IPS-18a (cell line): ENCODE data around the gene PGLYRP2.

Experiments
- H3K27ac ChIP-seq: one replicate; pipeline ENCODE4 v1.5.1; 2013; ENCODE audit warnings: low read length
- H3K27me3 ChIP-seq: one replicate; pipeline ENCODE4 v1.6.1; 2013; ENCODE audit warnings: mild to moderate bottlenecking, low read length; ENCODE audit not compliant: control insufficient read depth, insufficient read depth
- H3K36me3 ChIP-seq: one replicate; pipeline ENCODE4 v1.6.1; 2013; ENCODE audit warnings: low read depth, low read length; ENCODE audit not compliant: control insufficient read depth
- H3K4me1 ChIP-seq: one replicate; pipeline ENCODE4 v1.6.1; 2013; ENCODE audit warnings: low read depth, low read length; ENCODE audit not compliant: control insufficient read depth
- H3K4me3 ChIP-seq: one replicate; pipeline ENCODE4 v1.5.1; 2013; ENCODE audit warnings: low read length
- H3K9ac ChIP-seq: one replicate; pipeline ENCODE4 v1.6.1; 2013; ENCODE audit warnings: mild to moderate bottlenecking, low read length, moderate library complexity
- H3K9me3 ChIP-seq: one replicate; pipeline ENCODE4 v1.6.1; 2013; ENCODE audit warnings: low read depth, low read length; ENCODE audit not compliant: control insufficient read depth

PGLYRP2 gene

DNA sequence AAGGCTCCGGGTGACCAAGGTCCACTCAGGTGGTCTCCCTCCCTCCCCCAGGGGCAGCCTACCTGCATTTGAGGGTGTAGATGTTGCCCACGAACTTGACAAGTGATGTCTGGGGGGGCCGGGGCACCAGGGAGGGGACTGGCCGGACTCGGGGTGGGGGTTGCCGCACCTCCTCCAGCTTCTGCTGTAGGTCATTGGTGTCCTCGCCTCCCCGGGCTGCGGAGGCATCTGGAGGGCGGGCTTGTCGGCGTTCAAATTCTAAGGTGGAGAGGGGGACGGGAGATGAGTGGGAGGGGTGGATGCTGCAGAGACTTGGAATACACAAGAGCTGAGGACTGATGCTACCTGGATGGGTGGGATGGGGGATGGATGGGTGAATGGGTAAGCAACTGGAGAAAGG, 55.2 kb downstream of the PGLYRP2 start:
- Histone ChIP-seq H3K9ac (no peak overlapping the region), H3K27ac (no peak overlapping the region), H3K36me3 (peaks cover 26% of the 10 kb centered on the region), H3K4me3 (no peak overlapping the region), H3K4me1 (peaks cover 4% of the 10 kb centered on the region), H3K9me3 (no peaks in the 10 kb centered on the region), H3K27me3 (no peaks in the 10 kb centered on the region)

DNA sequence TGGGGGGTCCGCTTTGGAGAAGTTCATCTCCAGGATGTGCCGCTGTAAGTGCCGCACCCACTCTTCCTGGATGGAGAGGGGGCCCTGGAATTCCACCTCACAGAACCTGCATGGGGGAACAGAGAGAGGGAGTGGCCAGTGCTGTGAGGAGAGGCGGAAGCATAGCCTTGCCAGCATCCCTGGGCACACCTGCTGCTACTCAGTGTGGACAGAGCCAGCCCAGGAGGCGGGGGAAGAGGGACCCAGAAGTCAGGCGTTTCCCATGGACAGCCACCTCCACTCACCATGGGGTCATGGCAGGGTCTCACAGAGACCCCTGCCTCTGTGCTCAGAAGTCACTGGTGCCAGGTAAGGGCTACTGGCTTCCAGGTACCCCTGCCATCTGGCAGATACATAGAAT, 56.2 kb downstream of the PGLYRP2 start:
- Histone ChIP-seq H3K27ac (no peak overlapping the region), H3K9me3 (no peaks in the 10 kb centered on the region), H3K36me3 (peaks cover 26% of the 10 kb centered on the region), H3K27me3 (no peaks in the 10 kb centered on the region), H3K9ac (no peak overlapping the region), H3K4me3 (no peak overlapping the region), H3K4me1 (peaks cover 4% of the 10 kb centered on the region)

DNA sequence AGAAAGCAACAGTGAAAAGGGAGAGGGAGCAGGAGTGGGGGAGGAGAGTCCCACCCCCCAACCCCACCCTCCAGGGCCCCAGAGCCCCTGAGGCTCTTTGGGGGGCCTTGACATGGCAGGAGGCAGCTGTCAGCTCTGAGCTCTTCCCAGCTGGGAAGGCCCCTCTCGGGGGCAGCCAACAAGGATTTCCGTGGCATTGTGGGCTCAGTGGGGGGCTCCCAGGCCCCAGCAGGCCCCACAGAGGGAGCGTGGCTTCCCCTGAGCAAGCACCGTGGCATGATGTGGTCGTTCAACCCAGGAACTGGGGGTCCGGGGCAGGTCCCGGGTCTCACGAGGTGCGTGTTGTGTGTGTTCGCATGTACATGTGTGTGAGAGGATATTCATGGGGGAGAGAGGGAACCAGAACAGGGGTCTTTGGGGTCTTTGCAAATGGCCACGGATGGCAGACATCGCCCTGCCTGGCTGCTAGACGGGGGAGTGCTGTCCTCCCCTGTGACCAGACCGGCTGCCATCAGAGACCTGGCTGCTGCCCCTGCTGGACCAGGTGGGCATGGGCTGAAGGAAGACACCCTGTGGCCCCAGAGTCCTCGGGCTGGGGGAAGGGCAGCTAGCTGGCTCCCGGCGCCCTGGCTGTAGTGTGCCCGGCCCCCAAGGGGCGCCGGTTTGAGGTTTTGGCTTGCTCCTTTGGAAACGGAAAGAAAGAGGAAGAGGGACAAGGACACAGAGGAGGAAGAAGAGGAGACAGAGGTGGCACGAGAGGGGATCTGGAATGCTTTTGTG, 56.8 kb downstream of the PGLYRP2 start:
- Histone ChIP-seq H3K36me3 (peaks cover 26% of the 10 kb centered on the region), H3K27ac (no peak overlapping the region), H3K4me1 (peaks cover 5% of the 10 kb centered on the region), H3K9ac (no peak overlapping the region), H3K4me3 (no peak overlapping the region), H3K9me3 (no peaks in the 10 kb centered on the region), H3K27me3 (no peaks in the 10 kb centered on the region)

DNA sequence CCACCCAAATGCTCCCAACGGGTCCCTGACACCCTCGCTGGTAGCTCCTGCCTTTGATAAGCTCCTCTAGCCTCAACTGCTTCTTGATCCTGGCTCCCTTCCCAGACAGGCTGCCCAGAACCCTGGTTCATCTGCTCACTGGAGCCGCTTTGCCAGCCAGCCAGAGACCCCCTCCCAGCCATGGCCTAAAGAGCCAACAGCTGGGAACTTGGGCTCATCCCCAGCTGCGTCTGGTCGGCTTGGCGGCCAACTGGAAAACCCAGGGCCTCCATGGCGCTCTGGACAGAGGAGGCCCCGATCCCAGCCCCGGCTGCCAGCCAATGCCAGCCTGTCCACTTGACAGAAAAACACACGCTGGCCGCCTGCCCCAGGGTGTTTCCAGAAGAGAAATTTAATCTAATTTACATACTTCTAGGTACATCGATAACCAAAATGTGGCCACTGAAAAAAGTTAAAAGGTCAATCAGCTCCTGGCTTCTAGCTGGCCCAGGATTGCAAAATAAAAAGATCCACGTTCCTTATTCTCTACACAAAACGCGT, 57.5 kb downstream of the PGLYRP2 start:
- Histone ChIP-seq H3K27me3 (no peaks in the 10 kb centered on the region), H3K9ac (no peak overlapping the region), H3K27ac (no peak overlapping the region), H3K4me1 (peaks cover 10% of the 10 kb centered on the region), H3K36me3 (peaks cover 20% of the 10 kb centered on the region), H3K9me3 (no peaks in the 10 kb centered on the region), H3K4me3 (no peak overlapping the region)

DNA sequence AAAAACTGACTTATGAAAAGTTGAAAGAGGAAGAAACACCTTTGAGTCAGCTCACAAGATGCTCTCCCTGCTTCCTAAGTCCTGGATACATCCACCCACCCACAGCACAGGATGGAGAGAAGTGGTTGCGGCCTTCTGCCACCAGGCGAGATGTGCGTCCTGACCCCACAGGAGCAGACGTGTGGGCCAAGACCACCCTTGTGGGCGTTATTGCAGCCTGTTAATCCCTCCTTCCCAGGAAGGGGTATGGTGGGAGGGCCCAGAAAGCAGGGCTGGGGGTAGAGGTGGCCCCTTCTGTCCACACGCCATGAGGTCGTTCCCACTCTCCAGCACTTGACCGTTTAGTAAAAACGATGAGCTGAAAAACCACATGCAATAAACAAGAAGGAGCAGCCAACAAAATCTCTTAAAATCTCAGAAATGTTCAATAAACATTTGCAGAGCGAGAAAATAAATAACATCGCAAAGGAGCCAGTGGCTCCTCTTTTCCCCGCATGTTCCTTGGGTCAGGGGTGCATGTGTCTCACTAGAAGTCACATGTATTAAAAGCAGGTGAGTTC, 58.1 kb downstream of the PGLYRP2 start:
- peaks cover 10% of the 10 kb centered on the region for H3K4me1 ChIP-seq
- H3K36me3 ChIP-seq = peaks cover 19% of the 10 kb centered on the region
- no peak overlapping the region for H3K4me3 ChIP-seq
- H3K9me3 ChIP-seq = no peaks in the 10 kb centered on the region
- no peaks in the 10 kb centered on the region for H3K27me3 ChIP-seq
- no peak overlapping the region for H3K27ac ChIP-seq
- H3K9ac ChIP-seq = no peak overlapping the region

DNA sequence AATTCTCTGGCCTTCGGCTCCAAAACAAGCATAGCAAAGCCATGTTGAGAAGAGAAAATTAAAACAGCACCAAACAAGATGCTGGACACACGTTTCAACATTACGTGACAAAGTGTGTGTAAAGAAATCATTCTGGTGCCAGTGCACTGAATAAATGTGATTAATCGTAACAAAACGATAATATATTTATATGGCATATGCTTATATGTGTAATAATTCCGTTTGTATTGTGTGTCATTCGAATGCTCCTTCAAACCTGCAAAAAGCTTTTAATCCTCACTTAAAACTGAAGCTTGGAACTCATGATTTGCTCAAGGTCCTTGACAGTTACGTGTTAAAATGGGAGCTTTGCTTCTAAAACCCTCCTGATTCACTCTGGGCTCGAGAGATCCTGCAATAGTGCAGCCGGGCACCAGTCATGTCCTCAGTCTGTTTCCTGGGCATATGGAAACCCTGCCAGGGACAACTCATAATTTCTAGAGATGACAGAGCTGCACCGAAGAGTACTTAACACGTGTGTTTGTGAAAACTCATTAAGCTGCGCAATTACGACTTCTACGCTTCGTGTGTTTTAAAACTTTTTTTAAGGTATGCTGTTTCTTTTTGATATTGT, 59.8 kb downstream of the PGLYRP2 start:
- Histone ChIP-seq H3K27ac (no peak overlapping the region), H3K4me3 (peak overlapping the region; percentile 36), H3K9ac (no peak overlapping the region)

More for the DNA sequence above, 59.8 kb downstream of the PGLYRP2 start:
- Histone ChIP-seq H3K27me3 (no peaks in the 10 kb centered on the region), H3K9me3 (no peaks in the 10 kb centered on the region), H3K4me1 (peaks cover 10% of the 10 kb centered on the region), H3K36me3 (peaks cover 20% of the 10 kb centered on the region)
